Osteocyte (in vitro differentiated cells): Measurements from ENCODE around the gene TBC1D16. TPM values are rescaled to one million over a fixed set of nuclear protein-coding genes. Genes with fewer than 3 reads are reported as not detected.

Experiments used
- DNase-seq: peaks from one replicate; pipeline ENCODE4 v3.0.0; 2021; ENCODE audit warnings: mixed read lengths; ENCODE audit not compliant: unreplicated experiment; ENCODE audit errors: extremely low spot score
- H3K27ac Mint-ChIP-seq: one replicate; pipeline ENCODE4 v1.8.0; 2021; ENCODE audit warnings: mild to moderate bottlenecking, mixed read lengths; ENCODE audit not compliant: unreplicated experiment
- H3K27me3 Mint-ChIP-seq: one replicate; pipeline ENCODE4 v1.8.0; 2021; ENCODE audit warnings: mixed read lengths; ENCODE audit not compliant: unreplicated experiment
- H3K36me3 Mint-ChIP-seq: one replicate; pipeline ENCODE4 v1.8.0; 2021; ENCODE audit warnings: mixed read lengths; ENCODE audit not compliant: unreplicated experiment
- H3K4me1 Mint-ChIP-seq: one replicate; pipeline ENCODE4 v1.8.0; 2021; ENCODE audit warnings: mixed read lengths; ENCODE audit not compliant: unreplicated experiment
- H3K4me3 Mint-ChIP-seq: one replicate; pipeline ENCODE4 v1.8.0; 2021; ENCODE audit warnings: mild to moderate bottlenecking, moderate library complexity, mixed read lengths; ENCODE audit not compliant: unreplicated experiment
- H3K9me3 Mint-ChIP-seq: one replicate; pipeline ENCODE4 v1.8.0; 2021; ENCODE audit warnings: mixed read lengths; ENCODE audit not compliant: unreplicated experiment
- CTCF ChIP-seq: fragments of 200-600 bp; sonication (generic); IDR thresholded peaks from 2 replicates; pipeline ENCODE4 v1.5.0; 2021; ENCODE audit warnings: antibody characterized with exemption, mild to moderate bottlenecking, moderate library complexity
- total RNA-seq: library from RNA; stranded (reverse); gene quantifications from 2 replicates; pipeline ENCODE4 v1.2.1, GENCODE V29; 2021

The TBC1D16 gene
- total RNA-seq, 1 donor from 2014 or later, result 45.9 TPM

GRCh38 chr17:80006811-80007752 is 28.6 kb downstream of the TBC1D16 start:
- no peak for DNase-seq
- Mint-ChIP-seq H3K27me3 (no peaks in the 10 kb centered on the region), H3K9me3 (no peaks in the 10 kb centered on the region), H3K36me3 (peaks cover 5% of the 10 kb centered on the region), H3K4me3 (no peak overlapping the region), H3K27ac (no peak overlapping the region), H3K4me1 (peaks cover 7% of the 10 kb centered on the region)
- no peak for TF ChIP-seq CTCF

DNA sequence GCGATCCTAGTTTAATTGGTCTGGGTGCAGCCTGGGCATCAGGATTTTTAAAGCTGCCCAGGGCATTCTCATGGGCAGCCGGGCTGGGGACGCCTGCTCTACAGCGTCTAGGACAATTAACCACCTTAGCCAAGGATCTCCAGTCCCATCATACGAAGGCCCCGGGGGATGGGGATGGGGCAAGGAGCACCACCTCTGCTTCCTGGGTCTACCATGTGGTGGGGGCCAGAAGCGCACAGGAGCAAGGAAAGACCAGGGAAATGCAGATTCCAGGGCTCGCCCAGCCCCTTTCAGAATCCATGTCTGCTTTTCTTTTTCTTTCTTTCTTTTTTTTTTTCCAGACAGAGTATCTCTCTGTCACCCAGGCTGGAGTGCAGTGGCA is 29.3 kb downstream of the TBC1D16 start:
- DNase-seq, result no peak
- H3K36me3 Mint-ChIP-seq, result peaks cover 6% of the 10 kb centered on the region

DNA sequence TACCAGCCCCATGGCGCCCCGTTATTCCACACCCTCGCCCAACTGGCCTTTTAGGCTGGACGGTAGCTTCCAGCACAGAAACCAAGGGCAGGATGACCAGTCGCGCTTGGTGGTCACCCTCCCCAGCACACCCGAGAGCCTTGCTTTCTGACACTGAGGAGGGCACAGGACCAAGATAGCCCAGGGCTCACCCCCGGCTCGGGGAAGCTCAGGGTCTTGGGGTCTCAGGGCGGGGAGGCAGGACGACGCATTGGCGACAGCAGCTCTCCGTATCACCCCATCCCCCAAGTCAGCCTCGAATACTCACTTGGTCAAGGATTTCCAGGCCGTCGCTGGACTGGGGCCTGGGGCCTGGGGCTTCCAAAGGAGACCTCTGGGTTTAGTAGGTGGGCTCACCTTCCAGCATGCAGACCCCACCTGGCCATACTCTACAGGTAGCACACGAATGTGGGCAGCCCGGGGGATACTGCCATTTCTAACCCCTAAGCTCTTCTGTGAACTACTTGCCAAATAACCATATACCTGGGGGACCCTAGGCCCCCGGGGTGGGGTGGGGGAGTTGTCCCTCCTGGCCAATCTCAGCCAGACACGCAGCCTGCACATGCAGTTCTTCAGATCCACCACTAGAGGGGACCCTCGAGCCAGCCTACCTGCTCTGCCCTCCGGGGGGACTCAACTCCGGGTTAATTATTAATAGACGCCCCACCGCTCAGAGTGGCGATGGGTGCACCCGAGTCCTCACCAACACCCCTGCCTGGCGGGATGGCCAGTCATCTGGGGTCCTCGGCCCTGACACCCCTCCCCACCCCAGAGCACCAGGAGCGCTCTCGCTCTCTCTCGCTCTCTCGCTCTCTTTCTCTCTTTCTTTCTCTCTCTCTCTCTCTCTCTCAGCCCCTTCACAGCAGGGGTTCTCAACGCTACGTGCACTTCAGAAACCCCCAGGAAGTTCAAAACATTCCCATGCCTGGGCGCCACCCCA is 30.0 kb downstream of the TBC1D16 start:
- no peaks in the 10 kb centered on the region for H3K9me3 Mint-ChIP-seq
- no peak for DNase-seq
- H3K4me3 Mint-ChIP-seq, result no peak overlapping the region

More for the DNA sequence above, 29.3 kb downstream of the TBC1D16 start:
- H3K27me3 Mint-ChIP-seq, result no peaks in the 10 kb centered on the region
- TF ChIP-seq CTCF, result no peak
- H3K9me3 Mint-ChIP-seq, result no peaks in the 10 kb centered on the region
- no peak overlapping the region for H3K4me3 Mint-ChIP-seq
- peaks cover 7% of the 10 kb centered on the region for H3K4me1 Mint-ChIP-seq
- no peak overlapping the region for H3K27ac Mint-ChIP-seq

GRCh38 chr17:80003969-80004368 is 31.7 kb downstream of the TBC1D16 start:
- H3K9me3 Mint-ChIP-seq, result no peaks in the 10 kb centered on the region
- no peak for TF ChIP-seq CTCF
- no peak overlapping the region for H3K4me3 Mint-ChIP-seq
- no peak overlapping the region for H3K27ac Mint-ChIP-seq
- peaks cover 7% of the 10 kb centered on the region for H3K4me1 Mint-ChIP-seq
- H3K36me3 Mint-ChIP-seq, result peaks cover 8% of the 10 kb centered on the region
- DNase-seq, result no peak
- no peaks in the 10 kb centered on the region for H3K27me3 Mint-ChIP-seq

More for the DNA sequence above, 30.0 kb downstream of the TBC1D16 start:
- Mint-ChIP-seq H3K4me1 (peaks cover 7% of the 10 kb centered on the region), H3K27me3 (no peaks in the 10 kb centered on the region), H3K36me3 (peaks cover 6% of the 10 kb centered on the region), H3K27ac (peak overlapping the region; percentile 44)
- TF ChIP-seq CTCF, result peak; percentile 95
